ENCODE measurements around the gene FAIM2.

FAIM2 gene

DNA sequence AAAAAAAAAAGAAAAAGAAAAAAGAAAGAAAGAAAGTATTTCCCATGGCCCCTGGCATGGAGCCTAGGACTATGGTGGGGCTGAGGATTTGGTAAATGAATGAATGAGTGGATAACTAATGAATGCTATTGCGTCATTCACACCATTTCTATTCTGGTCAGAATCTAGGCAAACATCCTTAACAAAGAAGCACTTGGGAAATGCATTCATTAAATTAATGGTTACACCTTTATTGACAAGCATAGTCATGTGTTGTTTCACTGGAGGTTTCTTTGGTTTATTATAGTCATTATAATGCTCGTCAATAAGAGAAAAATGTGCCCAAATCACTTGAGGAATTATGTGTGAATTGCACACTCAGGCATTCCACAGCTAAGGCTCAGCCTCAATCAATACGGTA, 33.2 kb upstream of the FAIM2 start:
- Histone ChIP-seq H3K9me3 (ENCODE audit: control insufficient read depth in 1 of 2, low read length in 2 of 2) (no peaks in the 10 kb centered on the region), H3K27me3 (ENCODE audit: low read depth, low read length) (no peaks in the 10 kb centered on the region), H3K4me1 (ENCODE audit: control insufficient read depth in 1 of 2, insufficient read depth in 2 of 2, low read length in 2 of 2) (no peaks in the 10 kb centered on the region), H3K27ac (ENCODE audit: low read length) (no peak overlapping the region), H3K36me3 (ENCODE audit: control insufficient read depth in 1 of 2, insufficient read depth in 2 of 2, low read length in 2 of 2) (no peaks in the 10 kb centered on the region), H3K4me3 (ENCODE audit: low read depth in 1 of 2, low read length in 2 of 2) (no peak overlapping the region)

DNA sequence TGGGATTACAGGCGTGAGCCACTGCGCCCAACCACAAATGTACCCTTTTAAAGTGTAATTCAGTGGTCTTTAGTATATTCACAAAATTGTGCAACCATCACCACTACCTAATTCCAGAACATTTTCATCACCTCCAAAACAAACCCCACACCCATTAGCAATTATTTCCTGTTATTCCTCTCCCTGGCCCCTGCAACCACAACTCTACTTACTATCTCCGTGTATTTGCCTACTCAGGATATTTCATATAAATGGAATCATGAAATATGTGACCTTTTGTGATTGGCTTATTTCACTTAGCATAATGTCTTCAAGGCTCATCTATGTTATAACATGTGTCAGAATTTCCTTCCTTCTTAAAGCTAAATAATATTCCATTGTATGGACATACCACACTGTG, 30.8 kb upstream of the FAIM2 start:
- Histone ChIP-seq H3K4me1 (ENCODE audit: control insufficient read depth in 1 of 2, insufficient read depth in 2 of 2, low read length in 2 of 2) (no peaks in the 10 kb centered on the region), H3K9me3 (ENCODE audit: control insufficient read depth in 1 of 2, low read length in 2 of 2) (no peaks in the 10 kb centered on the region), H3K36me3 (ENCODE audit: control insufficient read depth in 1 of 2, insufficient read depth in 2 of 2, low read length in 2 of 2) (no peaks in the 10 kb centered on the region), H3K27me3 (ENCODE audit: low read depth, low read length) (no peaks in the 10 kb centered on the region), H3K4me3 (ENCODE audit: low read depth in 1 of 2, low read length in 2 of 2) (no peak overlapping the region), H3K27ac (ENCODE audit: low read length) (no peak overlapping the region)

DNA sequence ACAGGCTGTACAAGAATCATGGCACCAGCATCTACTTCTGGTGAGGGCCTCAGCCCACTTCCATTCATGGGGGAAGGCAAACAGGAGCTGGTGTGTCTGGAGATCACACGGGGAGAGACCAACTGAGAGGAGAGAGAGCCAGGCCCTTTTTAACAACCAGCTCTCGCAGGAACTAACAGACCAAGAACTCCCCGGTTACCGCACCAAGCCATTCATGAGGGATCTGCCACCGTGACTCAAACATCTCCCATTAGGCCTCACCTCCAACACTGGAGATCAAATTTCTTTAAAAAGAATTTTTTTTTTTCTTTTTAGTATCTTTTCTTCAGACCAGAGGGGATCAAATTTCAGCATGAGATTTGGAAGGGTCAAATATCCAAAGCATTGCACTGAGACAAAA, 30.1 kb upstream of the FAIM2 start:
- H3K4me3 ChIP-seq (ENCODE audit: low read depth in 1 of 2, low read length in 2 of 2): no peak overlapping the region
- H3K27ac ChIP-seq (ENCODE audit: low read length): no peak overlapping the region
- no peaks in the 10 kb centered on the region for H3K9me3 ChIP-seq (ENCODE audit: control insufficient read depth in 1 of 2, low read length in 2 of 2)
- H3K36me3 ChIP-seq (ENCODE audit: control insufficient read depth in 1 of 2, insufficient read depth in 2 of 2, low read length in 2 of 2): no peaks in the 10 kb centered on the region
- no peaks in the 10 kb centered on the region for H3K4me1 ChIP-seq (ENCODE audit: control insufficient read depth in 1 of 2, insufficient read depth in 2 of 2, low read length in 2 of 2)
- H3K27me3 ChIP-seq (ENCODE audit: low read depth, low read length): no peaks in the 10 kb centered on the region

DNA sequence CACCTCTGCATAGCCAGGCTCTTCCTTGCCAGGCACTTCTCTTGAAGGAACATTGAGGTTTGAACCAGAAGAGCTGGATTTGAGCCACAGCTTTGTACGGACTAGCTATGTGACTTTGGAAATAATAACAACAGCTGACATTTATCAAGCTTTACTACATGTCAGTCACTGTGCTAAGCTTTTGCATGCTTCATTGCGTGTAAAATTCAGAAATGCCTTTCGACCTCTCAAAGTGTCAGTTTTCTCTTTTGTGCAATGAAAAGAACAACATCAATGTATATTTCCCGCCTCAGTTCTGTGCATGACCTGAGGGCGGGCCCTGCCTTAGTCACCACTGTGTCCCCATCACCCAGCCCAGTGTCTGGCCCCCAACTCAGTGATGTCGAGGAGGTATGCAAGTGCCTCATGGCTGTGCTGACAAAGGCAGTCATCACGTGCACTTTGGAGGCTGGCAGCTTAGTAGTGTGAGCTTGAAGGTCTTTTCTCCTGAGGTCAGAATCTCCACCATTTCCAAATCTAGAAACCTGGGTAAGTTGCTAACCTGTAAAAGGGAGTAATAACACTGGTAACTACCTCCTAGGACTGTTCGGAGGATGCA, 28.9 kb upstream of the FAIM2 start:
- no peaks in the 10 kb centered on the region for H3K27me3 ChIP-seq (ENCODE audit: low read depth, low read length)
- no peaks in the 10 kb centered on the region for H3K4me1 ChIP-seq (ENCODE audit: control insufficient read depth in 1 of 2, insufficient read depth in 2 of 2, low read length in 2 of 2)
- H3K4me3 ChIP-seq (ENCODE audit: low read depth in 1 of 2, low read length in 2 of 2): no peak overlapping the region
- H3K27ac ChIP-seq (ENCODE audit: low read length): no peak overlapping the region
- H3K9me3 ChIP-seq (ENCODE audit: control insufficient read depth in 1 of 2, low read length in 2 of 2): no peaks in the 10 kb centered on the region
- no peaks in the 10 kb centered on the region for H3K36me3 ChIP-seq (ENCODE audit: control insufficient read depth in 1 of 2, insufficient read depth in 2 of 2, low read length in 2 of 2)

DNA sequence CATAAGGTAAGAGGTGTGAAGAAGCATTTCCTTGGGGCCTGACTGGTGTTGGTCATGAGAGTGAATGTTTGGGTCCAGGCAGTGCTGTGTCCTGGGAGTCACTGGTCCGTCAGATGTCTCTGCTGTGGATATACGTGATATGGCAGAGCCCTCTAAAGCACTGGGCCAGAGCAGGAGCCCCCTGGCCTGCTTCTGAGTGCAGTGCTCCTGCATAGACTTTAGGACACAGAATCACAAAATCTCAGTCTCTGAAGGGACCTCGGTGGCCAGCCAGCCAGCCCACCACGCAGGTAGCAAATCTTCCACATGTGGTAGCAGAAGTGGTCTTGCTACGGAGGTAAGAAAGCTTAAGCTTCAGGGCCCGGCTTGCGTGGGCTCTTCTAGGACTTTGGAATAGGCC, 28.3 kb upstream of the FAIM2 start:
- no peaks in the 10 kb centered on the region for H3K9me3 ChIP-seq (ENCODE audit: control insufficient read depth in 1 of 2, low read length in 2 of 2)
- H3K27me3 ChIP-seq (ENCODE audit: low read depth, low read length): no peaks in the 10 kb centered on the region
- H3K4me3 ChIP-seq (ENCODE audit: low read depth in 1 of 2, low read length in 2 of 2): no peak overlapping the region
- no peaks in the 10 kb centered on the region for H3K4me1 ChIP-seq (ENCODE audit: control insufficient read depth in 1 of 2, insufficient read depth in 2 of 2, low read length in 2 of 2)
- no peak overlapping the region for H3K27ac ChIP-seq (ENCODE audit: low read length)
- no peaks in the 10 kb centered on the region for H3K36me3 ChIP-seq (ENCODE audit: control insufficient read depth in 1 of 2, insufficient read depth in 2 of 2, low read length in 2 of 2)

DNA sequence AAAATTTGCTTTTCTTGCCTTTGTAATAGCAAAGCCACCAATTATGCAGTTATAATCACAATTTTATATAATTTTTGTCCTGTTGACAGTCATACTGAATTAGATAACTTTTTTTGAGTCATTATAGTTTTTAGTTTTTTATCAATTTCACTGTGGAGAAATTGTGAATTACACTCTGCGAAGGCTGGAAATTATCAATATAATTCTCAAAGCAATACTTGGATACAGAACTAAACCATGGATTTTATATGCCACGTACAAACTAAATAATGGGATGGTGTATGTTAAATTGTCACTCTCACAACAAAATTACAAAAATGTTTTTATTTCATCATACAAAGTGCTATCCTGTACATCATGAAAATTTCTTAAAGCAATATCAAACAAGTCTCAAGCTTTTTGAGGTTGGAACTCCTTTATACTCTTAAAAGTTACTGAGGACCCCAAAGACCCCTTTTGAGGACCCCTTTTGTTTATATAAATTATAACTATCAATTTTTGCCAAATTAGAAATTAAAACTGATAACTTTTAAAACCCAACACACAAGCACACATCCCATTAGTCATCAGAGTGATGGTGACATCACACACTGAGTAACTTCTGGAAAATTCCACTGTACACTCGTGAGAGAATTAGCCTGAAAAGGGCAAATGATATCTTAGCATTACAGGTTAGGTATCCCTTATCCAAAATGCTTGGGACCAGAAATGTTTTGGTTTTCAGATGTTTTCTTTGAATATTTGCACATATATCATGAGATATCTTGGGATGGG, 27.0 kb upstream of the FAIM2 start:
- Histone ChIP-seq H3K27ac (ENCODE audit: low read length) (no peak overlapping the region), H3K4me1 (ENCODE audit: control insufficient read depth in 1 of 2, insufficient read depth in 2 of 2, low read length in 2 of 2) (no peaks in the 10 kb centered on the region), H3K9me3 (ENCODE audit: control insufficient read depth in 1 of 2, low read length in 2 of 2) (no peaks in the 10 kb centered on the region), H3K4me3 (ENCODE audit: low read depth in 1 of 2, low read length in 2 of 2) (no peak overlapping the region), H3K36me3 (ENCODE audit: control insufficient read depth in 1 of 2, insufficient read depth in 2 of 2, low read length in 2 of 2) (no peaks in the 10 kb centered on the region), H3K27me3 (ENCODE audit: low read depth, low read length) (no peaks in the 10 kb centered on the region)

DNA sequence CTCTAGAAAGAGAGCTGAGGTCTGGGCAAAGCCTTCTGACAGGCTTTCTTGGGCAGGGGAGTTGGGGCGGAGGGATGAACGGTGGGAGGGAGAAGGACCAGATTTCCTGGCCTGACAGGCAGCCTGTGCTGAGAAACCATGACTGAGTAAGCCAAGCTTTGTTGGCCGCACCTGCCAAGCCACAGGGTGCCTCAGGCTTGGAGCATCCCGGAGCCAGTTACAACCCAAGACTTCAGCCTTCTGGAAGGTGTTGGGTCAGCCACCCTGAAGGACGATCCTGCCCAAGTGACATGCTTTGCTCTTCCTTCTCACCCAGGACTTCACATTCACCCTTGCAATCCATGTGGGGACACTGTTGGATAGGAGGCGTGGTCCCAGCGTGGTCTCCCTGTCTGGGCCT, 25.9 kb upstream of the FAIM2 start:
- Histone ChIP-seq H3K4me3 (ENCODE audit: low read depth in 1 of 2, low read length in 2 of 2) (no peak overlapping the region), H3K36me3 (ENCODE audit: control insufficient read depth in 1 of 2, insufficient read depth in 2 of 2, low read length in 2 of 2) (no peaks in the 10 kb centered on the region), H3K27me3 (ENCODE audit: low read depth, low read length) (no peaks in the 10 kb centered on the region), H3K9me3 (ENCODE audit: control insufficient read depth in 1 of 2, low read length in 2 of 2) (no peaks in the 10 kb centered on the region), H3K4me1 (ENCODE audit: control insufficient read depth in 1 of 2, insufficient read depth in 2 of 2, low read length in 2 of 2) (no peaks in the 10 kb centered on the region), H3K27ac (ENCODE audit: low read length) (no peak overlapping the region)

DNA sequence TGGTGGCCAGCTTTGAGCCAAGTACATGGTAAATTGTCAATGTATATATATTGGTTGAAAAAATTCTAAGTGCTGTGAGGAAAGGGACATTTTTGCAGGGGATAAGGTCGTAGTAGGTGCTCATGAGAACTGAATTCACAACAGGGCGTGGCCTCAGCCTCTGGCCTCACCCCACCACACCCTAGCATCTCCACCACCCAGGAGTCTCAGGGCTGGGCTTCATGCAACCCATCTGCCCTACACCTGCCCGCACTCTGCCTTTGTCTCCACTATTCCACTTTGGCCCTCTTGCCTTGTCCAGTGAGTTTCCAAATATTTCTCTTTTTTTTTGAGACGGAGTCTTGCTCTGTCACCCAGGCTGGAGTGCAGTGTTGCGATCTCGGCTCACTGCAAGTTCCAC, 24.8 kb upstream of the FAIM2 start:
- Histone ChIP-seq H3K4me3 (ENCODE audit: low read depth in 1 of 2, low read length in 2 of 2) (no peak overlapping the region), H3K9me3 (ENCODE audit: control insufficient read depth in 1 of 2, low read length in 2 of 2) (no peaks in the 10 kb centered on the region), H3K27me3 (ENCODE audit: low read depth, low read length) (no peaks in the 10 kb centered on the region), H3K36me3 (ENCODE audit: control insufficient read depth in 1 of 2, insufficient read depth in 2 of 2, low read length in 2 of 2) (no peaks in the 10 kb centered on the region), H3K27ac (ENCODE audit: low read length) (no peak overlapping the region), H3K4me1 (ENCODE audit: control insufficient read depth in 1 of 2, insufficient read depth in 2 of 2, low read length in 2 of 2) (no peaks in the 10 kb centered on the region)

DNA sequence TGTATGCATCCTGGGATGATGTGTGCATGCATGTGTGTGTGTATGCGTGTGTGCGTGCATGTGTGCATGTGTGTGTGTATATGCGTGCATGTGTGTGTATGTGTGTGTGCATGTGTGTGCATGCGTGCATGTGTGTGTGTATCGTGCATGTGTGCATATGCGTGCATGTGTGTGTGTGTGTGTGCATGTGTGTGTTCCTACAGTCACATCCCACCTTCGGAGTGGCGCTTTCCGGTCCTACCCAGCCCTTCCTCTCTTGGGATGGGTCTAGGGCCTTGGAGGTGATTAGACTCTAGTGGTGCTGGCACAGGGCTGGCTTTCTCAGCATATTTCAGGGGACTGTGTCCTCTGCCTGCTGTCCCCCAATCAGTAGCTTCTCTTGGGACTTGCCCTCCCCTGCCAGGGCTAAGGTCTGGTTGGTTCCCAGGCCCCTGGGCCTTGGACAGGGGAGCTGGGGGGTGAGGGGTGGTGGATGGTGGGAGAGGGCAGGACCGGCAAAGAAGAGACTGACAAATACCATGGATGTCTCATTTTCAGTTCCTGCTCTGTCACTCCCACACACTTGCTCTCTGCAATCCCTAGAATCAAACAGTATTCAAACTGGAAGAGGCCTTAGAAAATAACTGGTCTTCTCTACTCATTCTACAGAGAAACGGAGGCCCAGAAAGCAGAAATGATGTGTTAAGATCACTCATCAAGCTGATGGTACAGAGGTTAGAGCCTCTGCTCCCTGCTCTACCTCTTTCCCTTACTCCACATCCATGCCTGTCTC, 21.9 kb upstream of the FAIM2 start:
- Histone ChIP-seq H3K4me3 (ENCODE audit: low read depth in 1 of 2, low read length in 2 of 2) (no peak overlapping the region), H3K27me3 (ENCODE audit: low read depth, low read length) (no peaks in the 10 kb centered on the region), H3K4me1 (ENCODE audit: control insufficient read depth in 1 of 2, insufficient read depth in 2 of 2, low read length in 2 of 2) (peaks cover 0 to 5% of the 10 kb centered on the region in 2 donors), H3K36me3 (ENCODE audit: control insufficient read depth in 1 of 2, insufficient read depth in 2 of 2, low read length in 2 of 2) (no peaks in the 10 kb centered on the region), H3K27ac (ENCODE audit: low read length) (no peak overlapping the region), H3K9me3 (ENCODE audit: control insufficient read depth in 1 of 2, low read length in 2 of 2) (no peaks in the 10 kb centered on the region)

DNA sequence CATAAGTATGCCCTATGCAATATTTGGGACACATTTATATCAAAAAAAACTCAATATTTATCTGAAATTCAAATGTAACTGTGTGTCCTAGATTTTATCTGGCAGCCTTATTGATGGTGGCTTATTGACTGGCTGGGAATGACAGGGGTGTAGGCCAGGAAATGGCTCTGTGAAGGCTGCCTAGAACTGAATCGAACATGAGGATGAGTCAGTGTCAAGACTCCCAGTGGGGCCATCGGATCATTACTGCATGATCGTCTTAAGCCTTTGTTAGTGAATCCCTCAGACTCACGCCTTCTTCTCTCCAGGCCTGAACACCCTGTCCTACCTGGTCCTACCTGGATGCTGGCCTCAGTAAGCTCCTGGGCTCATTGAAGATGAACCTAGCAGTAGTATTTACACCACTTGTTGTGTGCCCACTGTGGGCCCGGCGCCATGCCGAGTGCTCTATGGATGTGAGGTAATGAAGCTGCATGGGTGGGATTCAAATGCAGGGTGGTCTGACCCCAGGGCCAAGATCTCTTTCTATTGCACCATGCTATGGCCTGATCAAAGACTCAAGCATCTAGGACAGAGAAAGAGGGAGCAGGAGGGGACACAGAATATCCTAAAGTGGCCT, 21.0 kb upstream of the FAIM2 start:
- Histone ChIP-seq H3K4me1 (ENCODE audit: control insufficient read depth in 1 of 2, insufficient read depth in 2 of 2, low read length in 2 of 2) (peaks cover 0 to 5% of the 10 kb centered on the region in 2 donors), H3K36me3 (ENCODE audit: control insufficient read depth in 1 of 2, insufficient read depth in 2 of 2, low read length in 2 of 2) (no peaks in the 10 kb centered on the region), H3K9me3 (ENCODE audit: control insufficient read depth in 1 of 2, low read length in 2 of 2) (no peaks in the 10 kb centered on the region), H3K4me3 (ENCODE audit: low read depth in 1 of 2, low read length in 2 of 2) (no peak overlapping the region), H3K27me3 (ENCODE audit: low read depth, low read length) (no peaks in the 10 kb centered on the region), H3K27ac (ENCODE audit: low read length) (no peak overlapping the region)

DNA sequence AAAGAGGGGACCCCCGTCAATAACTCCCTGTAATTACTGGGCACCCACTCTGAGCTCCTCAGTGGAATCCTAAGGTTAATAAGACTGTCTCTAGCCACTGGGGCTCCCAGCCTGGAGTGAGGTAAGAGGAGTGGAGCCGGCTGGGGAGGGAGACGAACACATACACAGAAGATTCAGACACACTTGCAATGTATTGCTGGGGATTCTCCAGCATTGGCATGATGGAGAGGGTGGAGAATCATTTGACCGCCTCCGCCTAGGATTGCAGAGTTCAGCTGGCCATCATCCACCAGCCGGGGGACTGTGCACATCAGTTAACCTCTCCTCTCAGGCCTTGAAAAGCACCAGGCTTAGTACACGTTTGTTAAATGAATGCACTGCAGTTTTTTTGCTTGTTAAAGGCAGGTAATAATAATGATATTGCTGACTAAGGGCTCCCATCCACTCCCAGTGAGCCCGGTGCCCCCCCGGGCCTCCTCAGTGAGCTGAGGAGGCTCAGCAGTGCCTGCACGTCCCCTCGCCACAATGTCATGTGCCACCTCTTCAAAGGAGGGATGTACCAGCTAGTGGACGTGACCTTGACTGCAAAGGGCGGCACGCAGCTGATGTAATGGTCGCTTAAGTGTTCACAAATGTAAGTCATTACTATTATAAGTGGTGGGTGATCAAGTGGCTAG, 20.3 kb upstream of the FAIM2 start:
- H3K4me1 ChIP-seq (ENCODE audit: control insufficient read depth in 1 of 2, insufficient read depth in 2 of 2, low read length in 2 of 2): peaks cover 0 to 5% of the 10 kb centered on the region in 2 donors
- H3K27me3 ChIP-seq (ENCODE audit: low read depth, low read length): no peaks in the 10 kb centered on the region
- H3K36me3 ChIP-seq (ENCODE audit: control insufficient read depth in 1 of 2, insufficient read depth in 2 of 2, low read length in 2 of 2): no peaks in the 10 kb centered on the region
- H3K9me3 ChIP-seq (ENCODE audit: control insufficient read depth in 1 of 2, low read length in 2 of 2): no peaks in the 10 kb centered on the region
- no peak overlapping the region for H3K4me3 ChIP-seq (ENCODE audit: low read depth in 1 of 2, low read length in 2 of 2)
- H3K27ac ChIP-seq (ENCODE audit: low read length): no peak overlapping the region
